SH-SY5Y (cell line): ENCODE results near the gene ACTR3.

Source experiments
- GATA2 ChIP-seq: IDR thresholded peaks from 2 replicates; pipeline ENCODE4 v1.6.1; 2011; ENCODE audit warnings: mild to moderate bottlenecking, low read depth, low read length
- GATA3 ChIP-seq: IDR thresholded peaks from 2 replicates; pipeline ENCODE4 v1.6.1; 2011; ENCODE audit warnings: low read depth, mild to moderate bottlenecking, low read length, moderate library complexity

ACTR3 gene

DNA sequence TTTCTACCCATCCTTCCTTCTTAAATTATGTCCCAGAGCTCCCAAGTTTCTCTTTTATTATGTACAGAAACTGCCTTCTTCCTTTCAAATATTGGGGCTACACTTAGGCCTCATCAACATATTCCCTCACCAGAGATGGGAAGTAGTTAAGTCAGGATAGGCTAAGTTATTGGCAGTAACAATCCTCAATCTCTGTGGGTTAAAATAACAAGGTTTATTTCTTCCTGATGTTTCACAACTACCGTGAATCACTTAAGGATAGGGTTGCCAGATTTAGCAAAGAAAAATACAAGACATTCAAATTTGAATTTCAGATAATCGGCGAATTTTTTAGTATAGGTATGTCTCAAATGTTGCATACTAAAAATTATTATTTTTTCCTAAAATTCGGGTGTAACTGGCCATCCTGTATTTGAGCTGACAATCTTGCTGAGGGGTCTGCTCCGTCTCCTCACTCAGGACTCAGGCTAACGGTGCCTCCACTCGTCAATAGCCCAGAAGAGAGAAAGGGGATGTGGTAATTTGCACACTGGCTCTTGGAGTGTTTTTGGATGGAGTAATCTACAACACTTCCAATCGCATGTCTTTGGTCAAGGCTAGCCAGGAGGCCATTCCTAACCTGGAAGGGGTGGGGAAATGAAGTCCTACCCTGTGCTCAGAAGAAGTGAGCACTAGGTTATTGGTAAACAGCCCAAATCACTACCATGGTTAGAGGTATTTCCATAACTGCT is 91.7 kb downstream of the ACTR3 start:
- TF ChIP-seq GATA3 (no peak), GATA2 (no peak)

DNA sequence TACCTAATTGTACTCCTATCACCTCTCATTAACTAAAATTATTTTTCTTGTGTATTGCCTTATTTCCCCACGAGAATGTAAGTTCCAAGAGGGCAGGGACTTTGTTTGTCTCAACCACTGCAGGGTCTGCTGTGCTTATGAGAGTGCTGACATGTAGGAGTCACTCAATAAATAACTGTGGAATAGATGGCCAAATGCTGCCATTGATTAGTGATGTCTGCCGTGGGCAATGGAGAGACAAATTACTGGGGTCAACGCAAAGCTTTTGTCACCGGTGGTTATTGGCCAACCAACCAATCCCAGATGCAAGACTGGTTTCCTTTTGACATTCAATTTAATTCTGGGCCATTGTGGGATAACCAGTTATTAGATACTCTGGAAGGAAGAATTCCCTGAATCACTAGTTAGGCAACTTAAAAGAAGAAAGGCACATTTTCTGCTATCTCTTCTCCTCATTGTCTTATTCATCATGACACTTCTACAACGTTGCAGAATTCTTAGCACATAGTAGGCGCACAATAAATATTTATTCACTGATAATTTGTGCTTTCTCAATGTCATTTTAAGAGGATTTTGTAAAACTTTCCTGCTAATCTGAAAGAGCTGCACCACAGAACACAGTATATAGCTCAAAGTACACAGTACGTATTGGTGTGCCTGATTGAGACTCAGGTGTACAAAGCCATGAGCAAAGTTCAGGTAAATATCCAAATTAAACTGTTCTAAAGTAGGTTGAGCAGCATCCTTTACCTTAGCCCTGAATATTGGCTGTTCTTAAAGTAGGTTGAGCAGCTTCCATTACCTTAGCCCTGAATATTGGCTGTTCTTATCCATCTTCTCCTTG is 95.9 kb downstream of the ACTR3 start:
- no peak for TF ChIP-seq GATA2
- TF ChIP-seq GATA3 = no peak

DNA sequence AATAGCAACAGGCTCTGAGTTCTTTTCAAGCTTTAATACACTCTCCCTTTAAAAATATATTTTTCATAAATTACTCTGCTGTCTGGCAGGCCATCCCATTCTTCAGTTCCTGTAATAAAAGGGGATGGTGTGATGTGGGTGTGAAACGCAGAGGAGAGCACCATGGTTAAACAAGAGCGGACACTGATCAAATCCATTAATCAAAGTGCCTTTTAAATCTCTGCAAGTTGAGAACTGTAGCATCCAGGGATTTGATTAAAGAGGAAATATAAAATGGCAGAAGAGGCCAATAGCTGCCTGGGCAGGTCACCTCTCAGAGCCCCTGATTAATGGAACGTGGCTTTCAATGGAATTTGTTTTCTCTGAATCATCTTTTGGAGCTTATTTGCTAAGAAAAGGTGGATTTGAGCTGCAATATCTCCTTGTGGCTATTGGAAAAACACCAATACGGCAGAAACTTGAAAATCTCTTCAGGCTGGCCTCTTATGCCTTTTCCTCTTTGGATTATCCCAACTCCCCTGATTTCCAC is 96.9 kb downstream of the ACTR3 start:
- TF ChIP-seq GATA2 = no peak
- TF ChIP-seq GATA3 = no peak

DNA sequence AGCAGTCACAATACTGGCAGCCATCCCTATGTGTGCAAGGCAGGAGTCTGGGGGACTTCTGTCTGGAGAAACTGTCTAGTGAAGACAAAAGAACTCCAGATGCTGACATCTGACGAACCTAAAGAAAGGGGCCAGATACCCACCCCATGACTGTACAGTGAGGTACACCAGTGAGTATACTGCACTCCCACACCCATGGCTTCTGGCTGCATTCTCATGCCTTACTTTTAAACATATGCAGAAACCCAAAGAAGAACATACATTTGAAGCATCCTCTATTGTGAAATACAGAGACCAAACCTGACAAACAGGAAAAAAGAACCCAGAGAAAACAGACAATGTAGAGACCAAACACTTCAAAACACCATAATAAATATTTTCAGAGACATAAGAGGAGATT is 102.2 kb downstream of the ACTR3 start:
- no peak for TF ChIP-seq GATA2

DNA sequence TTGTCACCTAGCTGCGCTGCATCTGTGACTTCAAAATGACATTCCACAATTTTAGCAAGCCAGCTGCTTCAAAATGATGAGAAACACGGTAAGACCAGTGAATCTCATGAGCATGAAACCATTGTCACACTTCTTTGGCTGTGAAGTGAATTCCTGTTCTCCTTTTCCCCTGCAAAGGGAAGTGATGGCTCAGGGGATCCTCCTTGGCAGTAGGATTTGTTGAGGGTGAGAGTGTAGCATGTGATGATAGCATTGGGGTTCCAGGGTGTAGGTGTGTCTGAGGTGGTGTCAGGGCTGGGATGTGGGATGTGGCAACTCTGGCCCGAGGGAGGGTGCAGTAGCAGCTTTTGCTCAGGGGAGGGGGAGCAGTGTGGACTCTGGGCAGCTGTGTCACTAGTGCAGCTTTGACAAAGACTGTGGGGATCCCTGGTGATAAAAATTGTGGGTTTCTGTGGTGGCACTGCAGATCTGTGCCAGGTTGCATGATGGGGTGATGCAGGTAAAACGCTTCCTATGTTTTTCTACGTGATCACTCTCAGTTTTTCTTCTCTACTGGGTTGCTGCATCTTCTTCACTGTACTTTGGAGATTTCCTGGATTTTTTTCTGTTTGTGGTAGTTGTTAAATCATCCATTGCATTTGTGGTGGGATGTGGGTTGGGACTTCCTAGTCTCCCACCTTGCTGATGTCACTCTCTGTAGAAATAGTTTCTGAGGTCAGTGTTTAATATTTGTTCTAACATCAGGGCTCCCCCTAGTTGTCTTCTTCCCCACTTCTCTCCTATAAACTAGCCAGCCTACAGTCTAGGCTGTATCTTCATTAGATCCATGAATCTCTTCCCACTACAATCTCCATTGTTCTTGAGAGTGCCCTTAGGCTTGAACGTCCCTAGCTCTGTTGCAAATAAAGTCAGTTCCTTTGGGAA is 107.0 kb downstream of the ACTR3 start:
- no peak for TF ChIP-seq GATA3
- no peak for TF ChIP-seq GATA2

DNA sequence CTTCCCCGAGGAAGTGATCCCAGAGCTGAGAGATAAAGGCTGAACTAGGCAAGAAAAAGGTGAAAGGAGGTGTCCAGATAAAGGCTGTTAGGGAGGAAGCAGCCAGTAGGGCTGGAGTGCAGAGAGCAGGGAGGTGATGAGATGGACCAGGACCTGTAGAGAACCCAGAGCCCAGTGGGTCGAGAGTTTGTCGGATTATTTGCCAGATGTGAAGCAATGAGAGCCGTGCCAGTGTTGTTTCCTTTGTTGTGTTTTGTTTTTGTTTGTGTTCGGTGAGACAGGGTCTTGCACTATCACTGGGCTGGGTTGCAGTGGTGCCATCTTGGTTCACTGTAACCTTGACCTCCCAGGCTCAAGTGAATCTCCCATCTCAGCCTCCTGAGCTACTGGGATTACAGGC is 111.3 kb downstream of the ACTR3 start:
- TF ChIP-seq GATA2 (no peak), GATA3 (no peak)

DNA sequence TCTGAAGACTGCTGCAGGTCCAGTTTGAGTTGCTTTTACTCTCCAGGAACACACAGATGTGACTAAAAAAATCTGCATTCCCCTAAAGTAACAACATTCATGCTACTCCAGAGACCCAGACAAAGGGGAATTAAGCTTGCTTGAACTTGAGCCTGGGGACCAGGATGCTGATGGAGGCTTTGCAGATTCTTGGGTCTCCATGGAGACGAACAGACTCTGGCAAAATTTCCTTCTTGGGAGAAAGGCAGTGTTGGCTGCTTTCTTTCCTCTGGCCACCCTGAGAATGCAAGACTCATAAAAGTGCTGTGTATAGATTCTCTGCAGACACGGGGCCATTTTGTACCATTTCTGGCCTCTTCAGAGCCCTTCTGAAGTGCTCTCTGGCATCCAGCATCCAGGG is 112.0 kb downstream of the ACTR3 start:
- no peak for TF ChIP-seq GATA2
- no peak for TF ChIP-seq GATA3

DNA sequence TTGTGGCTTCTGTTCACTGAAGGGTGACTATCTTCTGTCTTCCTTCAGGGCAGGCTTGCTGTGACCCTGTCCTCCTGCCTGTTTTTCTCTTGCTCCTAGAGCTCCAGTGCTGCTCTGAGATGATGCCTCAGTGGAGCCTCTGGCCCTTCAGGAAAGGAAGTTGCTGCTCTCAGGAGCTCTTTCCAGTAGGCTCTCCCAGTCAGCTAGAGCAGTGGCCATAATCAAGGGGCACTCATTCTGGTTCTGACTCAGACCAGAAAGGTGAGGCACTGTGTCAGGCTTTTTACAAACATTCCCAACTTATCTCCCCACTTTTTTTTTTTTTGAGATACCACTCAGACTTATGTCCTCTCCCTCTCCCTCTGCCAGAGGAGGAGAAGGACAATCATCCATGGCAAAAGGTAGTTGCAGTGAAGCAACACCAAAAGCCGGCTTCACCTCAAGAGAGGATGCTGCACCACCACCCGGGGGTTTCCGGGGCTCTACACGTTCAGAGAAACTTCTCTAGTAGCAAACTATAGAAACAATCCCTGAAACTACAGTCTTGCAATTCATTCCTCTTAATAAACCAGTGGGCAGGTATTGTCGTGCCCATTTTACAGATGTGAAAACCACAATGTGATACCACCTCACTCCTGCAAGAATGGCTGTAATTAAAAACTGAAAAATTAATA is 115.4 kb downstream of the ACTR3 start:
- no peak for TF ChIP-seq GATA2
- TF ChIP-seq GATA3 = no peak

DNA sequence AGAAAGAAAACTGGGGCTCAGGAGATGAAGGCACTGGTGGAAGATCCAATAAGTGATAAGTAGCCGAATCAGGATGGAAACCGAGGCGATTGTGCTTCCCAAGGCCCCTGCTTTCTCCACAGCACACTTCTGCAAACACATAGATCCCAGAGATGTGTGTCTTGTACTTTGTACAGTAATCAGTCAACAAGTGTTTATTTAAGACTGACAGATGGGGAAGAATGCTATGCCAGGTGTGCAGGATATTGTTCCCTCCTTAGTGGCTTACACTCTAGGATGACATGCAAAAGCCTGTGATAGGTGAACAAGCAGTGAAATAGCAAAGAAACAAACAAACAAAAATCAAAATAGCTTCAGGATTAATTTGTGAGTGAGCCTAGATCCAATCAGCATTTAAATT is 116.6 kb downstream of the ACTR3 start:
- no peak for TF ChIP-seq GATA2
- TF ChIP-seq GATA3 = no peak

DNA sequence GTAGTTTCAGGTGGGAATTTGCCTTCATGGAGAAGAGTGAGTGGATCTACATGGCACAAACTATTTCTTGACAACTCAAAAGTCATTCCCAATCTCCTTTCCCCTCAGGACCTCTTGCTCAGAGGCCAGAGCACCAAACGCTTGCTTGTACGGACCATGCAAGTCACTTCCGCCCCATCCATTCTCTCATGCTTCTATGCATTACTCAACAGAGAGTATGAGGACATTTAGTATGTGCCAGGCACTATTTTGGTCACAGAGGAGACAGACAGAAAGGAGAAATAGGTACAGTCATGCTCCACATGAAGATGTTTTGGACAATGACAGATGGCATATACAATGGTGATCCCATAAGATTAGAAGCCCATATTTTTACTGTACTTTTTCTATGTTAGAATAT is 117.5 kb downstream of the ACTR3 start:
- TF ChIP-seq GATA2 (no peak), GATA3 (no peak)

DNA sequence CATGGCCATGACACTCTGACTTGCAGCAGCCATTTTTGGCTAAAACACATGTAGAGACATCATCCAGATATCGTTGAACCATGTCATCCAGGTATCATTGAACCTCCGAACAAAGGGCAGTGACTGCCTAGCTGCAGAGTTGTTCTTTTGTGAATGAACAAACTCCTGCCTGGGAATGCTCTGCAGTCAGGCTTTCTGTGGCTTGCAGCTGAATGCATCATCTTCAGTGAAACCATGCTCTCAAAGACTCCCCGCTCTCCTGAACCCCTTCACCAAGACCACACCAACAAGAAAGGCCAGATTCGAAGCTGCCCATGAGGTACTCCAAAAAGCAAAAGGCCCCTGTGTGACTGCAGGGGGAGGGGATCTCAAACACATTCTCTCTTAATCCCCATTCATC is 118.8 kb downstream of the ACTR3 start:
- no peak for TF ChIP-seq GATA2
- TF ChIP-seq GATA3 = no peak

DNA sequence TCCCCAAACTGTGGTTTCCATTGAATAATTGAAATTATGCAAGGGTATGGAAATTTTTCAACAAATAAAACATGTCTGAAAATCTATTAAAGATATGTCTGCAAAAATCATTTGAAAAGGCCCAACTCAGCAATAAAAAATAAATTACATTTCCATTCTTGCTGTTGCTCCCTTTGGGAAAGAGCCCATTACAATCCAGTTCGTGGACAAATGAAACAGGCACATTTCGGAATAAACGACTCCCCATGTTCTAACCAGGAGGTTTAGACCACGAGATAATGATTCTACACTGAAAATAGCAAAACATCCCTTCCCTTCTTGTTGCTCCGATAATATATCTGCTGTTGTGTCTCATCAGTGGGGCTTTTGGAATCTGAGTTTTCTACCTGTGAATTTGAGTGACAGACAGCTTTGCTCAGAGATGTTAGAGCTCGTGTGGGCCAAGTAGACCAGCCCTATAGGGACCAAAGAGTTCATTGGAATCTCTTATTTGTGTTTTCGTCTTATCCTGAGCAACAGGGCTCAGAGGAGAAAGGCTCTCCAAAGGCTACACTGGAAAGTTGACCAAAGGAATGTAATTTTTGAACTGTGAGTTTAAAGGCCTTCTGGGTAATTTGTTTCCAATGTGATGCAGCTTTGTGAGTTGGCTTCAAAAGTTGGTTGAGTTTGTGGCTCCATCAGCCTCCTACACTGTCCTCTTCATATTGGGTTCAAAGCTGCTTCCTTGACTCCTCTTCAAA is 119.5 kb downstream of the ACTR3 start:
- TF ChIP-seq GATA2 (no peak), GATA3 (no peak)

DNA sequence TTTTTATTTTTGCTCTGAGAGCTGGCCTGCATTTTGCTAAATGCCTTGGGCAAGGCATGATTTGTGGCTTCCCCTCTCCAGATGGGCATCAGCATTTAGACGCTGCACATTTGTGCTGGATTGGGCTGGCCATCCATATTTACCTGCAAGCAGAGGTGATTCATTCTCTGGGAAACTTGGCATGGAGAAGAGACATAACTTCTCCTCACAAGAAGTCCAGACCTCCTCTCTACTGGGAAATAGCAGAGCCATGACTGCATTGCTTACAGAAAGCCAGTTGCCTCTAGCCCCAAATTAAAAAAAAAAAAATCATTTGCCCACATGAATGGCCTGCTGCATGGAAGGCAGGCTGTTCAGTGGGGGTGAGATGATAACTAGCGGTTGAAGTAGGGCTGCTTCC is 120.1 kb downstream of the ACTR3 start:
- TF ChIP-seq GATA2 = no peak
